Prostate gland (tissue), 2 donors: Measurements from ENCODE around the gene CELSR3.

Source experiments
- POLR2A ChIP-seq: fragments of 450-650 bp; IDR thresholded peaks from one replicate; pipeline ENCODE4 v1.6.1; 2016; ENCODE audit warnings: antibody characterized with exemption, mild to moderate bottlenecking
- POLR2AphosphoS5 ChIP-seq: sonication (generic); formaldehyde crosslinking; IDR thresholded peaks from one replicate; pipeline ENCODE4 v1.6.1; 2017; ENCODE audit warnings: antibody characterized with exemption
- TF ChIP-seq, protein P1 (sequence below), 4 experiments: fragments of 200-600 bp in 2 of 4; fragments of 450-650 bp in 2 of 4; sonication (generic) in 2 of 4; IDR thresholded peaks; 1 replicate in 3 of 4; 2 replicates in 1 of 4; pipeline ENCODE4 v1.5.1; 2016 to 2019; ENCODE audit warnings: antibody characterized with exemption in 4 of 4, mild to moderate bottlenecking in 2 of 4, moderate library complexity in 2 of 4

DNA sequence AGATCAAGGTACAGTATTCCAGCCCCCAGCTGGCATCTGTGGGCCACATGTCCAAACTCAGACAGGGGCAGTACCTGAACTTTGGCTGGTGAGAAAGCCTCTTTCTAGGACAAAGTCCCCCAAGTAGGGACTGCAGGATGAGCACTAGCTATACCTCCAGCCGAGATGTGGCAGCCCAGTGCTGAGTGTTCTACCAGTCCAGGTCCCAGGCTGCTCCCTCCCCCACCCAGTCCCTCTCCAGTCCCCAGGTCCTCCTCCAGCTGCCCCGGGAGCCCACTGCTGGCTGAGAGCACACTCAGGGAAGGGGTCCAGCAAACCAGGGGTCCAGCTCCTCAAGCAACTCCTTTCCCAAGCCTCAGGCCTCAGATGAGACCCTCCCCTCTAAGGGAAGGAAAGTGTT, 28.9 kb downstream of the CELSR3 start:
- TF ChIP-seq, protein P1, sequence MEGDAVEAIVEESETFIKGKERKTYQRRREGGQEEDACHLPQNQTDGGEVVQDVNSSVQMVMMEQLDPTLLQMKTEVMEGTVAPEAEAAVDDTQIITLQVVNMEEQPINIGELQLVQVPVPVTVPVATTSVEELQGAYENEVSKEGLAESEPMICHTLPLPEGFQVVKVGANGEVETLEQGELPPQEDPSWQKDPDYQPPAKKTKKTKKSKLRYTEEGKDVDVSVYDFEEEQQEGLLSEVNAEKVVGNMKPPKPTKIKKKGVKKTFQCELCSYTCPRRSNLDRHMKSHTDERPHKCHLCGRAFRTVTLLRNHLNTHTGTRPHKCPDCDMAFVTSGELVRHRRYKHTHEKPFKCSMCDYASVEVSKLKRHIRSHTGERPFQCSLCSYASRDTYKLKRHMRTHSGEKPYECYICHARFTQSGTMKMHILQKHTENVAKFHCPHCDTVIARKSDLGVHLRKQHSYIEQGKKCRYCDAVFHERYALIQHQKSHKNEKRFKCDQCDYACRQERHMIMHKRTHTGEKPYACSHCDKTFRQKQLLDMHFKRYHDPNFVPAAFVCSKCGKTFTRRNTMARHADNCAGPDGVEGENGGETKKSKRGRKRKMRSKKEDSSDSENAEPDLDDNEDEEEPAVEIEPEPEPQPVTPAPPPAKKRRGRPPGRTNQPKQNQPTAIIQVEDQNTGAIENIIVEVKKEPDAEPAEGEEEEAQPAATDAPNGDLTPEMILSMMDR (IDR thresholded peaks at IDR 0.05) = no peak
- no peak for TF ChIP-seq POLR2A
- no peak for TF ChIP-seq POLR2AphosphoS5
